GM12878 (cell line): ENCODE results near the gene METTL15. TPM values are rescaled to one million over a fixed set of nuclear protein-coding genes. Genes with fewer than 3 reads are reported as not detected.

ENCODE experiments used
- ATAC-seq: fragments of 200-7000 bp; cut with Tn5 transposase; 3 replicates; pipeline ENCODE4 v1.9.1; 2020; ENCODE audit warnings: mild to moderate bottlenecking, moderate library complexity
- BruUV-seq: library from RNA; stranded (reverse); fragments of 400-500 nt; replicated peaks from 2 replicates; lab custom pipeline; 2021; lab: Mats Ljungman, UMichigan
- CTCF ChIA-PET: fragments of 300-600 bp; sonication (Branson Sonifier 250); formaldehyde crosslinking; extraction: SDS; loops from one replicate; lab custom pipeline; 2021; ENCODE audit warnings: inconsistent platforms; lab: Yijun Ruan, JAX
- POLR2A ChIA-PET: fragments of 350-600 bp; formaldehyde crosslinking; extraction: SDS; loops from one replicate; lab custom pipeline; 2021; ENCODE audit warnings: inconsistent platforms; lab: Charles Lee
- RAD21 ChIA-PET: fragments of 300-600 bp; sonication (Branson Sonifier 250); formaldehyde crosslinking; loops from one replicate; lab custom pipeline; 2023; ENCODE audit warnings: antibody characterized with exemption; ENCODE audit not compliant: unreplicated experiment; lab: Charles Lee
- SMC1A ChIA-PET: fragments of 300-600 bp; sonication (Branson Sonifier 250); formaldehyde crosslinking; loops from one replicate; lab custom pipeline; 2023; ENCODE audit not compliant: unreplicated experiment, uncharacterized antibody; lab: Charles Lee
- DNase-seq: peaks from one replicate; pipeline ENCODE4 v3.0.0-alpha.2; 2011; ENCODE audit warnings: low read depth, low spot score
- FAIRE-seq: peaks from 3 replicates; lab custom pipeline; 2011; peaks lifted over from hg19 to GRCh38; lab: Jason Lieb, UNC
- H2AFZ ChIP-seq: 2 replicates; pipeline ENCODE4 v1.6.0; 2011; ENCODE audit warnings: low read depth, low read length, control low read depth; ENCODE audit not compliant: control insufficient read depth
- H3K27ac ChIP-seq: 2 replicates; pipeline ENCODE4 v1.5.1; 2011; ENCODE audit warnings: control low read depth; ENCODE audit not compliant: control insufficient read depth, insufficient read depth
- H3K27me3 ChIP-seq, 2 experiments: replicated peaks in 1 of 2; 2 replicates each; pipeline versions ENCODE4 v1.6.0 to v1.6.1; 2011; ENCODE audit warnings: low read length in 1 of 2; ENCODE audit not compliant: control insufficient read depth in 2 of 2, insufficient read depth in 2 of 2
- H3K36me3 ChIP-seq, 2 experiments: 2 replicates each; pipeline ENCODE4 v1.5.1; 2011; ENCODE audit warnings: low read length in 1 of 2; ENCODE audit not compliant: control insufficient read depth in 2 of 2, insufficient read depth in 2 of 2
- H3K4me1 ChIP-seq: 2 replicates; pipeline ENCODE4 v1.6.1; 2011; ENCODE audit warnings: mild to moderate bottlenecking, low read length, moderate library complexity, mixed read lengths; ENCODE audit not compliant: control insufficient read depth, insufficient read depth
- H3K4me2 ChIP-seq: 2 replicates; pipeline ENCODE4 v1.6.0; 2011; ENCODE audit warnings: control low read depth; ENCODE audit not compliant: control insufficient read depth, insufficient read depth
- H3K4me3 ChIP-seq: fragments of 200-600 bp; sonication (generic); 2 replicates; pipeline ENCODE4 v1.5.1; 2016
- H3K79me2 ChIP-seq: 2 replicates; pipeline ENCODE4 v1.6.0; 2011; ENCODE audit warnings: low read length; ENCODE audit not compliant: control insufficient read depth, insufficient read depth
- H3K9ac ChIP-seq: 2 replicates; pipeline ENCODE4 v1.8.0; 2011; ENCODE audit warnings: low read length, control low read depth, mixed read lengths; ENCODE audit not compliant: control insufficient read depth, insufficient read depth
- H3K9me3 ChIP-seq: replicated peaks from 3 replicates; pipeline ENCODE4 v1.5.1; 2011; ENCODE audit warnings: mild to moderate bottlenecking, low read length; ENCODE audit not compliant: control insufficient read depth, insufficient read depth
- H4K20me1 ChIP-seq: 2 replicates; pipeline ENCODE4 v1.6.0; 2011; ENCODE audit not compliant: control insufficient read depth, insufficient read depth
- CHD1 ChIP-seq: IDR thresholded peaks from 2 replicates; pipeline ENCODE4 v1.6.1; 2012; ENCODE audit warnings: low read depth, low read length, improper control_type of control experiment
- KLF5 ChIP-seq: fragments of 450-650 bp; IDR thresholded peaks from 2 replicates; pipeline ENCODE4 v1.6.1; 2014; ENCODE audit warnings: mild to moderate bottlenecking; ENCODE audit not compliant: partially characterized antibody
- LARP7 ChIP-seq: fragments of 450-650 bp; IDR thresholded peaks from 2 replicates; pipeline ENCODE4 v1.6.1; 2017; ENCODE audit warnings: mild to moderate bottlenecking
- NBN ChIP-seq: fragments of 450-650 bp; IDR thresholded peaks from 2 replicates; pipeline ENCODE4 v1.6.1; 2016
- NR2C2 ChIP-seq: IDR thresholded peaks from 2 replicates; pipeline ENCODE4 v1.6.1; 2011; ENCODE audit warnings: borderline replicate concordance, low read depth; ENCODE audit not compliant: control insufficient read depth, insufficient read length
- RFX5 ChIP-seq: IDR thresholded peaks from 2 replicates; pipeline ENCODE4 v1.6.1; 2011; ENCODE audit warnings: low read depth, low read length, improper control_type of control experiment
- SRF ChIP-seq, 2 experiments: IDR thresholded peaks; 2 replicates each; pipeline ENCODE4 v1.6.1; 2011; ENCODE audit warnings: low read depth in 2 of 2, low read length in 2 of 2, mild to moderate bottlenecking in 1 of 2, moderate library complexity in 1 of 2
- TCF12 ChIP-seq: IDR thresholded peaks from 2 replicates; pipeline ENCODE4 v1.6.1; 2011; ENCODE audit warnings: low read depth, mild to moderate bottlenecking, low read length
- WGBS: methylation state at CpG from one replicate; pipeline ENCODE4 v1.1.6; 2016; ENCODE audit warnings: low lambda C conversion rate; ENCODE audit not compliant: insufficient replicate concordance, insufficient coverage; ENCODE audit errors: missing lambda C conversion rate; 5-methylcytosine and 5-hydroxymethylcytosine counted together
- in situ Hi-C: fragments of 300-500 bp; cut with MboI; formaldehyde crosslinking; loops from 9 replicates; pipeline ENCODE4 v1.14.3; 2018; ENCODE audit warnings: mixed read lengths
- intact Hi-C: fragments of 100-400 bp; cut with micrococcal nuclease; formaldehyde crosslinking; loops from one replicate; pipeline ENCODE4 v1.14.2; 2022; ENCODE audit not compliant: unreplicated experiment
- polyA plus RNA-seq, 11 experiments: library from polyadenylated mRNA; depleted of rRNA in 4 of 11; unstranded in 6 of 11; stranded (reverse) in 5 of 11; fragments of >200 nt; fragmentation: Nextera tagmentation in 4 of 11; fragmentation: Illumina TruSeq in 1 of 11; extraction: Ambion mirVana in 4 of 11; extraction: Trizol in 1 of 11; gene quantifications; 1 replicate in 1 of 11; 2 replicates in 10 of 11; pipeline versions ENCODE4 v1.2.1 to v1.2.3, GENCODE V29; 2011 to 2016; ENCODE audit warnings: inconsistent platforms in 2 of 11, missing spikeins in 2 of 11, low read depth in 1 of 11
- total RNA-seq, 4 experiments: library from RNA; depleted of rRNA in 3 of 4; stranded (reverse); fragments of >200 nt in 3 of 4; fragmentation: Illumina TruSeq in 1 of 4; extraction: Trizol in 1 of 4; gene quantifications; 2 replicates each; pipeline versions ENCODE4 v1.2.1 to v1.2.3, GENCODE V29; 2013 to 2021
- TF ChIP-seq, protein P1 (sequence below): fragments of 450-650 bp; formaldehyde crosslinking; IDR thresholded peaks from 2 replicates; pipeline ENCODE4 v1.4.0; 2020; ENCODE audit warnings: mild to moderate bottlenecking, moderate library complexity
- TF ChIP-seq, protein P2 (sequence below): IDR thresholded peaks from 2 replicates; pipeline ENCODE4 v1.6.1; 2011; ENCODE audit warnings: low read depth, low read length, improper control_type of control experiment, borderline replicate concordance

METTL15 gene
- total and polyA plus RNA-seq, 10 of the 15 experiments (the other 5 are each of a cell fraction or from before 2014, with no cell fraction given) = 7.9 to 16.9 (median 14.4) TPM

DNA sequence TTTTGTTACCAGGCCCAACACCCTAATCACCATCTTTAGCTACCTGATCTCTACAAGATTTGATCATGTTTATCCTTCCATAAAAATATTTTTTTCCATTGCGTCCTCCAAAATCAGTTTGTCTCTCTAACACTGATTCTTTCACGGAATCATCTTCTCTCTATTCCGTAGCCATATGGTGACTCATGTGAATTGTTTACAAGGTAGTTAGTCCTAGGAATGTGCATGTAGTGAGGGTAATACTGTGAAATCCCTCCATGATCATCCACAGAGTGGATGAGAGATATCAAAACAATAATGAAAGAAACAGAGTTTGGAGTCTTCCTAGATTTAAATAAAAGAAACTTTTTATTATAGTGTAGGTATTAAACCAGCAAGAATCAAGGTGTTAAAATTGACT, 230.2 kb downstream of the METTL15 start:
- Histone ChIP-seq H4K20me1 (no peaks in the 10 kb centered on the region), H3K4me1 (no peaks in the 10 kb centered on the region), H2AFZ (no peak overlapping the region), H3K4me3 (no peak overlapping the region), H3K9ac (no peak overlapping the region), H3K36me3 (no peaks in the 10 kb centered on the region), H3K27me3 (no peaks in the 10 kb centered on the region), H3K79me2 (no peaks in the 10 kb centered on the region), H3K4me2 (no peak overlapping the region), H3K9me3 (no peaks in the 10 kb centered on the region), H3K27ac (no peak overlapping the region)
- WGBS = 94% methylated on average over 3 of the region's 3 CpGs
- in situ Hi-C loops = no loop called here
- no TSS peak for BruUV-seq
- TF ChIP-seq RFX5 (no peak), TCF12 (no peak), KLF5 (no peak), LARP7 (no peak), CHD1 (no peak), NBN (no peak), NR2C2 (no peak), SRF (IDR thresholded peaks at IDR 0.05; ENCODE audit: low read depth in 2 of 2, low read length in 2 of 2) (no peak)
- TF ChIP-seq, protein P1, sequence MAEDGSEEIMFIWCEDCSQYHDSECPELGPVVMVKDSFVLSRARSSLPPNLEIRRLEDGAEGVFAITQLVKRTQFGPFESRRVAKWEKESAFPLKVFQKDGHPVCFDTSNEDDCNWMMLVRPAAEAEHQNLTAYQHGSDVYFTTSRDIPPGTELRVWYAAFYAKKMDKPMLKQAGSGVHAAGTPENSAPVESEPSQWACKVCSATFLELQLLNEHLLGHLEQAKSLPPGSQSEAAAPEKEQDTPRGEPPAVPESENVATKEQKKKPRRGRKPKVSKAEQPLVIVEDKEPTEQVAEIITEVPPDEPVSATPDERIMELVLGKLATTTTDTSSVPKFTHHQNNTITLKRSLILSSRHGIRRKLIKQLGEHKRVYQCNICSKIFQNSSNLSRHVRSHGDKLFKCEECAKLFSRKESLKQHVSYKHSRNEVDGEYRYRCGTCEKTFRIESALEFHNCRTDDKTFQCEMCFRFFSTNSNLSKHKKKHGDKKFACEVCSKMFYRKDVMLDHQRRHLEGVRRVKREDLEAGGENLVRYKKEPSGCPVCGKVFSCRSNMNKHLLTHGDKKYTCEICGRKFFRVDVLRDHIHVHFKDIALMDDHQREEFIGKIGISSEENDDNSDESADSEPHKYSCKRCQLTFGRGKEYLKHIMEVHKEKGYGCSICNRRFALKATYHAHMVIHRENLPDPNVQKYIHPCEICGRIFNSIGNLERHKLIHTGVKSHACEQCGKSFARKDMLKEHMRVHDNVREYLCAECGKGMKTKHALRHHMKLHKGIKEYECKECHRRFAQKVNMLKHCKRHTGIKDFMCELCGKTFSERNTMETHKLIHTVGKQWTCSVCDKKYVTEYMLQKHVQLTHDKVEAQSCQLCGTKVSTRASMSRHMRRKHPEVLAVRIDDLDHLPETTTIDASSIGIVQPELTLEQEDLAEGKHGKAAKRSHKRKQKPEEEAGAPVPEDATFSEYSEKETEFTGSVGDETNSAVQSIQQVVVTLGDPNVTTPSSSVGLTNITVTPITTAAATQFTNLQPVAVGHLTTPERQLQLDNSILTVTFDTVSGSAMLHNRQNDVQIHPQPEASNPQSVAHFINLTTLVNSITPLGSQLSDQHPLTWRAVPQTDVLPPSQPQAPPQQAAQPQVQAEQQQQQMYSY (CRISPR knock-in tag) = no peak
- TF ChIP-seq, protein P2, sequence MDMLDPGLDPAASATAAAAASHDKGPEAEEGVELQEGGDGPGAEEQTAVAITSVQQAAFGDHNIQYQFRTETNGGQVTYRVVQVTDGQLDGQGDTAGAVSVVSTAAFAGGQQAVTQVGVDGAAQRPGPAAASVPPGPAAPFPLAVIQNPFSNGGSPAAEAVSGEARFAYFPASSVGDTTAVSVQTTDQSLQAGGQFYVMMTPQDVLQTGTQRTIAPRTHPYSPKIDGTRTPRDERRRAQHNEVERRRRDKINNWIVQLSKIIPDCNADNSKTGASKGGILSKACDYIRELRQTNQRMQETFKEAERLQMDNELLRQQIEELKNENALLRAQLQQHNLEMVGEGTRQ = no peak
- ChIA-PET RAD21 (no interaction called here), CTCF (interaction anchor here (1.1 kb wide), 1 partner anchor 16 kb away, joined by 3 read pairs; no protein-coding TSS in a partner anchor), POLR2A (interaction anchor here (0.6 kb wide), 1 partner anchor 207 kb away, joined by 3 read pairs; no protein-coding TSS in a partner anchor), SMC1A (interaction anchor here (0.7 to 0.9 kb wide), 2 partner anchors 72 to 496 kb away, joined by 3 to 4 read pairs; no protein-coding TSS in a partner anchor)
- intact Hi-C loops = no loop called here
- DNase-seq (no peak), ATAC-seq (no peak), FAIRE-seq (no peak)
